ENCODE results near the gene SYNJ2. TPM values are rescaled to one million over a fixed set of nuclear protein-coding genes. Genes with fewer than 3 reads are reported as not detected.

SYNJ2 gene
- total and polyA plus RNA-seq, 2 donors (not counting 3 experiments of a cell fraction or from before 2014, with no cell fraction given) = 35.1 to 78.2 TPM

- BruUV-seq (replicated peaks) = no TSS peak
- DNase-seq (ENCODE audit: low read depth, low spot score) (no peak), FAIRE-seq (no peak)
- no peak overlapping the region for H3K27ac ChIP-seq (ENCODE audit: insufficient read depth, low read depth, low read length)
- POLR2A ChIA-PET = no interaction called here
- H2AFZ ChIP-seq (ENCODE audit: low read depth, low read length) = no peak overlapping the region
- TF ChIP-seq GATA2 (IDR thresholded peaks at IDR 0.05; ENCODE audit: insufficient read depth, insufficient read length, low read depth, low read length) = no peak
- no peak for TF ChIP-seq POLR2A (IDR thresholded peaks at IDR 0.05; ENCODE audit: low read depth, low read length)
- no peak for TF ChIP-seq JUN (IDR thresholded peaks at IDR 0.05; ENCODE audit: borderline replicate concordance, insufficient read depth, insufficient read length, low read depth)
- TF ChIP-seq MAX (IDR thresholded peaks at IDR 0.05; ENCODE audit: insufficient read depth, insufficient read length) = no peak
- TF ChIP-seq EZH2 (IDR thresholded peaks at IDR 0.05; ENCODE audit: borderline replicate concordance, low read depth, low read length, severe bottlenecking) = no peak
- no peaks in the 10 kb centered on the region for H3K9me1 ChIP-seq (replicated peaks; ENCODE audit: control insufficient read depth, extremely low read depth, insufficient read depth, low read length)
- CTCF ChIA-PET = no interaction called here
- dilution Hi-C loops (cut with MboI; ENCODE audit: extremely low pct_ligation_motif_present, low sequenced_read_pairs) (no loop called here), intact Hi-C loops (cut with micrococcal nuclease) (no loop called here)
- H3K79me2 ChIP-seq (ENCODE audit: control insufficient read depth, insufficient read depth, low read length) = no peaks in the 10 kb centered on the region
- no peaks in the 10 kb centered on the region for H3K27me3 ChIP-seq (ENCODE audit: control insufficient read depth in 2 of 2, insufficient read depth in 2 of 2, low read length in 2 of 2)
- H3K4me1 ChIP-seq (ENCODE audit: control insufficient read depth, extremely low read depth, insufficient read depth, low read length) = peaks cover 9% of the 10 kb centered on the region
- H4K20me1 ChIP-seq (replicated peaks; ENCODE audit: control insufficient read depth, extremely low read depth, insufficient read depth, low read length) = no peaks in the 10 kb centered on the region
- no peaks in the 10 kb centered on the region for H3K9me3 ChIP-seq (replicated peaks; ENCODE audit: control insufficient read depth, insufficient read depth, low read length)
- H3K4me3 ChIP-seq (replicated peaks in 1 of 3; ENCODE audit: insufficient read depth in 1 of 3, low read depth in 1 of 3, low read length in 3 of 3) = no peak overlapping the region
- no peaks in the 10 kb centered on the region for H3K36me3 ChIP-seq (ENCODE audit: control insufficient read depth in 2 of 2, extremely low read depth in 1 of 2, insufficient read depth in 2 of 2, low read length in 2 of 2)
- H3K9ac ChIP-seq (replicated peaks; ENCODE audit: extremely low read depth, insufficient read depth, low read length) = no peak overlapping the region
- H3K4me2 ChIP-seq (ENCODE audit: insufficient read depth, low read length) = no peak overlapping the region
Observed at GRCh38 chr6:157959451-157960227, 22.0 kb upstream of the SYNJ2 start.

GRCh38 chr6:157961153-157961831 is 20.4 kb upstream of the SYNJ2 start:
- ChIA-PET CTCF (interaction anchor here (1.1 kb wide), 1 partner anchor 9 kb away, joined by 3 read pairs; no protein-coding TSS in a partner anchor), POLR2A (no interaction called here)
- Histone ChIP-seq H4K20me1 (replicated peaks; ENCODE audit: control insufficient read depth, extremely low read depth, insufficient read depth, low read length) (no peaks in the 10 kb centered on the region), H3K27me3 (ENCODE audit: control insufficient read depth in 2 of 2, insufficient read depth in 2 of 2, low read length in 2 of 2) (no peaks in the 10 kb centered on the region), H3K79me2 (ENCODE audit: control insufficient read depth, insufficient read depth, low read length) (no peaks in the 10 kb centered on the region), H3K4me1 (ENCODE audit: control insufficient read depth, extremely low read depth, insufficient read depth, low read length) (peaks cover 9% of the 10 kb centered on the region), H3K4me3 (replicated peaks in 1 of 3; ENCODE audit: insufficient read depth in 1 of 3, low read depth in 1 of 3, low read length in 3 of 3) (no peak overlapping the region), H3K4me2 (ENCODE audit: insufficient read depth, low read length) (no peak overlapping the region), H3K9ac (replicated peaks; ENCODE audit: extremely low read depth, insufficient read depth, low read length) (no peak overlapping the region), H3K9me1 (replicated peaks; ENCODE audit: control insufficient read depth, extremely low read depth, insufficient read depth, low read length) (no peaks in the 10 kb centered on the region), H3K27ac (ENCODE audit: insufficient read depth, low read depth, low read length) (no peak overlapping the region), H3K9me3 (replicated peaks; ENCODE audit: control insufficient read depth, insufficient read depth, low read length) (no peaks in the 10 kb centered on the region), H2AFZ (ENCODE audit: low read depth, low read length) (no peak overlapping the region), H3K36me3 (ENCODE audit: control insufficient read depth in 2 of 2, extremely low read depth in 1 of 2, insufficient read depth in 2 of 2, low read length in 2 of 2) (no peaks in the 10 kb centered on the region)
- dilution Hi-C loops (cut with MboI; ENCODE audit: extremely low pct_ligation_motif_present, low sequenced_read_pairs) = no loop called here
- DNase-seq (ENCODE audit: low read depth, low spot score) = no peak
- no peak for FAIRE-seq
- BruUV-seq (replicated peaks) = no TSS peak
- TF ChIP-seq MAX (IDR thresholded peaks at IDR 0.05; ENCODE audit: insufficient read depth, insufficient read length) (no peak), EZH2 (IDR thresholded peaks at IDR 0.05; ENCODE audit: borderline replicate concordance, low read depth, low read length, severe bottlenecking) (no peak), JUN (IDR thresholded peaks at IDR 0.05; ENCODE audit: borderline replicate concordance, insufficient read depth, insufficient read length, low read depth) (no peak), POLR2AphosphoS5 (IDR thresholded peaks at IDR 0.05; ENCODE audit: insufficient read depth, low read depth, low read length) (no peak), CTCF (IDR thresholded peaks at IDR 0.05; ENCODE audit: extremely low read depth in 1 of 2, insufficient read depth in 1 of 2, low read depth in 1 of 2, low read length in 2 of 2) (no peak), GATA2 (IDR thresholded peaks at IDR 0.05; ENCODE audit: insufficient read depth, insufficient read length, low read depth, low read length) (no peak), POLR2A (IDR thresholded peaks at IDR 0.05; ENCODE audit: low read depth, low read length) (no peak)
- intact Hi-C loops (cut with micrococcal nuclease) = no loop called here
